SKM-1 treated with dmso at 0.1 percent for 144 hours (cell line): Measurements from ENCODE around the gene SNAP47.

Source experiments
- DNase-seq: peaks from one replicate; lab custom pipeline; 2025; ENCODE audit not compliant: unreplicated experiment; lab: John Stamatoyannopoulos, UW

The SNAP47 gene

GRCh38 chr1:227731696-227732585 lies 3.3 kb upstream of the SNAP47 start:
- DNase-seq = no peak

- no peak for DNase-seq
Measured at GRCh38 chr1:227732586-227733308, 2.5 kb upstream of the SNAP47 start.

- no peak for DNase-seq
Measured at GRCh38 chr1:227733309-227733705, 1.9 kb upstream of the SNAP47 start.

- DNase-seq = no peak
Measured at GRCh38 chr1:227733751-227734545, 1.3 kb upstream of the SNAP47 start.

- no peak for DNase-seq
Measured at GRCh38 chr1:227734546-227734855, 734 bp upstream of the SNAP47 start.

- no peak for DNase-seq
Measured at GRCh38 chr1:227735539-227736285, 477 bp downstream of the SNAP47 start.

- DNase-seq = no peak
Measured at GRCh38 chr1:227736814-227737432, 1.7 kb downstream of the SNAP47 start.

- no peak for DNase-seq
Measured at GRCh38 chr1:227738820-227739219, 3.6 kb downstream of the SNAP47 start.

- DNase-seq = no peak
Measured at GRCh38 chr1:227739636-227740035, 4.4 kb downstream of the SNAP47 start.

GRCh38 chr1:227740401-227740960 lies 5.2 kb downstream of the SNAP47 start:
- no peak for DNase-seq

- no peak for DNase-seq
Measured at GRCh38 chr1:227741166-227741870, 6.1 kb downstream of the SNAP47 start.

- no peak for DNase-seq
Measured at GRCh38 chr1:227742738-227743715, 7.8 kb downstream of the SNAP47 start.

- no peak for DNase-seq
Measured at GRCh38 chr1:227744668-227745067, 9.4 kb downstream of the SNAP47 start.

- no peak for DNase-seq
Measured at GRCh38 chr1:227745568-227746265, 10.5 kb downstream of the SNAP47 start.

GRCh38 chr1:227746676-227747075 lies 11.4 kb downstream of the SNAP47 start:
- no peak for DNase-seq

GRCh38 chr1:227747382-227747781 lies 12.1 kb downstream of the SNAP47 start:
- no peak for DNase-seq

GRCh38 chr1:227747948-227748495 lies 12.8 kb downstream of the SNAP47 start:
- no peak for DNase-seq
